GM12878 (cell line): Measurements from ENCODE around the gene GRK1. TPM values are rescaled to one million over a fixed set of nuclear protein-coding genes. Genes with fewer than 3 reads are reported as not detected.

Experiments used
- ATAC-seq: fragments of 200-7000 bp; cut with Tn5 transposase; 3 replicates; pipeline ENCODE4 v1.9.1; 2020; ENCODE audit warnings: mild to moderate bottlenecking, moderate library complexity
- Bru-seq: library from RNA; stranded (reverse); fragments of 400-500 nt; gene quantifications from one replicate; lab custom pipeline; 2021; lab: Mats Ljungman, UMichigan
- BruChase-seq, 2 experiments: library from RNA; stranded (reverse); fragments of 400-500 nt; gene quantifications; one replicate each; lab custom pipeline; 2021; lab: Mats Ljungman, UMichigan
- BruUV-seq: library from RNA; stranded (reverse); fragments of 400-500 nt; replicated peaks from 2 replicates; lab custom pipeline; 2021; lab: Mats Ljungman, UMichigan
- CTCF ChIA-PET: fragments of 300-600 bp; sonication (Branson Sonifier 250); formaldehyde crosslinking; extraction: SDS; loops from one replicate; lab custom pipeline; 2021; ENCODE audit warnings: inconsistent platforms; lab: Yijun Ruan, JAX
- POLR2A ChIA-PET: fragments of 350-600 bp; formaldehyde crosslinking; extraction: SDS; loops from one replicate; lab custom pipeline; 2021; ENCODE audit warnings: inconsistent platforms; lab: Charles Lee
- RAD21 ChIA-PET: fragments of 300-600 bp; sonication (Branson Sonifier 250); formaldehyde crosslinking; loops from one replicate; lab custom pipeline; 2023; ENCODE audit warnings: antibody characterized with exemption; ENCODE audit not compliant: unreplicated experiment; lab: Charles Lee
- SMC1A ChIA-PET: fragments of 300-600 bp; sonication (Branson Sonifier 250); formaldehyde crosslinking; loops from one replicate; lab custom pipeline; 2023; ENCODE audit not compliant: unreplicated experiment, uncharacterized antibody; lab: Charles Lee
- DNase-seq: peaks from one replicate; pipeline ENCODE4 v3.0.0-alpha.2; 2011; ENCODE audit warnings: low read depth, low spot score
- FAIRE-seq: peaks from 3 replicates; lab custom pipeline; 2011; peaks lifted over from hg19 to GRCh38; lab: Jason Lieb, UNC
- H2AFZ ChIP-seq: 2 replicates; pipeline ENCODE4 v1.6.0; 2011; ENCODE audit warnings: low read depth, low read length, control low read depth; ENCODE audit not compliant: control insufficient read depth
- H3K27ac ChIP-seq: 2 replicates; pipeline ENCODE4 v1.5.1; 2011; ENCODE audit warnings: control low read depth; ENCODE audit not compliant: control insufficient read depth, insufficient read depth
- H3K27me3 ChIP-seq, 2 experiments: replicated peaks in 1 of 2; 2 replicates each; pipeline versions ENCODE4 v1.6.0 to v1.6.1; 2011; ENCODE audit warnings: low read length in 1 of 2; ENCODE audit not compliant: control insufficient read depth in 2 of 2, insufficient read depth in 2 of 2
- H3K36me3 ChIP-seq, 2 experiments: 2 replicates each; pipeline ENCODE4 v1.5.1; 2011; ENCODE audit warnings: low read length in 1 of 2; ENCODE audit not compliant: control insufficient read depth in 2 of 2, insufficient read depth in 2 of 2
- H3K4me1 ChIP-seq: 2 replicates; pipeline ENCODE4 v1.6.1; 2011; ENCODE audit warnings: mild to moderate bottlenecking, low read length, moderate library complexity, mixed read lengths; ENCODE audit not compliant: control insufficient read depth, insufficient read depth
- H3K4me2 ChIP-seq: 2 replicates; pipeline ENCODE4 v1.6.0; 2011; ENCODE audit warnings: control low read depth; ENCODE audit not compliant: control insufficient read depth, insufficient read depth
- H3K4me3 ChIP-seq: fragments of 200-600 bp; sonication (generic); 2 replicates; pipeline ENCODE4 v1.5.1; 2016
- H3K79me2 ChIP-seq: 2 replicates; pipeline ENCODE4 v1.6.0; 2011; ENCODE audit warnings: low read length; ENCODE audit not compliant: control insufficient read depth, insufficient read depth
- H3K9ac ChIP-seq: 2 replicates; pipeline ENCODE4 v1.8.0; 2011; ENCODE audit warnings: low read length, control low read depth, mixed read lengths; ENCODE audit not compliant: control insufficient read depth, insufficient read depth
- H3K9me3 ChIP-seq: replicated peaks from 3 replicates; pipeline ENCODE4 v1.5.1; 2011; ENCODE audit warnings: mild to moderate bottlenecking, low read length; ENCODE audit not compliant: control insufficient read depth, insufficient read depth
- H4K20me1 ChIP-seq: 2 replicates; pipeline ENCODE4 v1.6.0; 2011; ENCODE audit not compliant: control insufficient read depth, insufficient read depth
- ASH2L ChIP-seq: fragments of 300-600, 200-600 bp; sonication (generic); IDR thresholded peaks from 2 replicates; pipeline ENCODE4 v1.6.1; 2017; ENCODE audit warnings: low read depth, mild to moderate bottlenecking, borderline replicate concordance
- BHLHE40 ChIP-seq, 2 experiments: fragments of 450-650 bp in 1 of 2; IDR thresholded peaks; 2 replicates each; pipeline ENCODE4 v1.6.1; 2011 to 2017; ENCODE audit warnings: low read depth in 2 of 2, borderline replicate concordance in 1 of 2, improper control_type of control experiment in 1 of 2, low read length in 1 of 2, mild to moderate bottlenecking in 1 of 2
- CREB1 ChIP-seq: IDR thresholded peaks from 2 replicates; pipeline ENCODE4 v1.6.1; 2012; ENCODE audit warnings: low read depth, mild to moderate bottlenecking, inconsistent platforms
- CREM ChIP-seq: IDR thresholded peaks from 2 replicates; pipeline ENCODE4 v1.6.1; 2014; ENCODE audit warnings: antibody characterized with exemption, low read depth
- KAT2A ChIP-seq: conservative IDR thresholded peaks from 2 replicates; pipeline ENCODE4 v1.6.1; 2011; ENCODE audit warnings: low read depth, low read length; ENCODE audit not compliant: control insufficient read depth
- POLR2AphosphoS2 ChIP-seq: IDR thresholded peaks from 2 replicates; pipeline ENCODE4 v1.6.1; 2011; ENCODE audit warnings: low read depth, mild to moderate bottlenecking, low read length, improper control_type of control experiment, moderate library complexity
- SMAD5 ChIP-seq: IDR thresholded peaks from 2 replicates; pipeline ENCODE4 v1.6.1; 2016; ENCODE audit warnings: antibody characterized with exemption, low read depth
- ZNF207 ChIP-seq: fragments of 450-650 bp; IDR thresholded peaks from 2 replicates; pipeline ENCODE4 v1.6.1; 2014; ENCODE audit warnings: antibody characterized with exemption, mild to moderate bottlenecking, borderline replicate concordance
- WGBS: methylation state at CpG from one replicate; pipeline ENCODE4 v1.1.6; 2016; ENCODE audit warnings: low lambda C conversion rate; ENCODE audit not compliant: insufficient replicate concordance, insufficient coverage; ENCODE audit errors: missing lambda C conversion rate; 5-methylcytosine and 5-hydroxymethylcytosine counted together
- in situ Hi-C: fragments of 300-500 bp; cut with MboI; formaldehyde crosslinking; loops from 9 replicates; pipeline ENCODE4 v1.14.3; 2018; ENCODE audit warnings: mixed read lengths
- intact Hi-C: fragments of 100-400 bp; cut with micrococcal nuclease; formaldehyde crosslinking; loops from one replicate; pipeline ENCODE4 v1.14.2; 2022; ENCODE audit not compliant: unreplicated experiment
- long read RNA-seq, 2 experiments: library from polyadenylated mRNA; unstranded; transcript quantifications; one replicate each; pipeline ENCODE4 v2.0.0, GENCODE V29; 2019 to 2020
- polyA minus RNA-seq, 3 experiments: library from RNA; depleted of rRNA, polyadenylated mRNA; stranded (reverse); fragments of >200 nt; gene quantifications; 2 replicates each; pipeline ENCODE4 v1.2.3, GENCODE V29; 2011
- polyA plus RNA-seq, 11 experiments: library from polyadenylated mRNA; depleted of rRNA in 4 of 11; unstranded in 6 of 11; stranded (reverse) in 5 of 11; fragments of >200 nt; fragmentation: Nextera tagmentation in 4 of 11; fragmentation: Illumina TruSeq in 1 of 11; extraction: Ambion mirVana in 4 of 11; extraction: Trizol in 1 of 11; gene quantifications; 1 replicate in 1 of 11; 2 replicates in 10 of 11; pipeline versions ENCODE4 v1.2.1 to v1.2.3, GENCODE V29; 2011 to 2016; ENCODE audit warnings: inconsistent platforms in 2 of 11, missing spikeins in 2 of 11, low read depth in 1 of 11
- total RNA-seq, 4 experiments: library from RNA; depleted of rRNA in 3 of 4; stranded (reverse); fragments of >200 nt in 3 of 4; fragmentation: Illumina TruSeq in 1 of 4; extraction: Trizol in 1 of 4; gene quantifications; 2 replicates each; pipeline versions ENCODE4 v1.2.1 to v1.2.3, GENCODE V29; 2013 to 2021
- TF ChIP-seq, protein P1 (sequence below): fragments of 450-650 bp; IDR thresholded peaks from 2 replicates; pipeline ENCODE4 v1.6.1; 2017; ENCODE audit warnings: mild to moderate bottlenecking, low read depth, inconsistent platforms; ENCODE audit not compliant: poor library complexity, severe bottlenecking
- TF ChIP-seq, protein P2 (sequence below): fragments of 450-650 bp; formaldehyde crosslinking; IDR thresholded peaks from 2 replicates; pipeline ENCODE4 v1.4.0; 2022; ENCODE audit warnings: mild to moderate bottlenecking, moderate library complexity
- TF ChIP-seq, protein P3 (sequence below): fragments of 450-650 bp; IDR thresholded peaks from 2 replicates; pipeline ENCODE4 v1.6.1; 2018; ENCODE audit warnings: mild to moderate bottlenecking, low read depth, moderate library complexity; ENCODE audit not compliant: partially characterized antibody

The GRK1 gene
- total RNA-seq (2013; cell fraction: nucleolus; rRNA removed): 0.08 TPM in 1 of 2 replicates, not detected in the other
- total RNA-seq (2014; rRNA removed) (under 0.01 TPM in 1 of 2 replicates, not detected in the other), total RNA-seq (2014; rRNA removed; fragmentation: Illumina TruSeq; extraction: Trizol) (not detected in 2 replicates), total RNA-seq (2021) (not detected in 2 replicates), polyA plus RNA-seq (2011; rRNA removed) (not detected in 2 replicates), polyA plus RNA-seq (2014; fragmentation: Illumina TruSeq; extraction: Trizol) (not detected in 2 replicates), polyA plus RNA-seq (2014; fragmentation: Nextera tagmentation; extraction: Ambion mirVana) (not detected), polyA plus RNA-seq (2014; rRNA removed) (0.04 TPM in 1 of 2 replicates, not detected in the other), polyA plus RNA-seq (2016; fragmentation: Nextera tagmentation; extraction: Ambion mirVana) (not detected), polyA minus RNA-seq (2011; rRNA and poly(A)+ RNA removed) (not detected in 2 replicates), Bru-seq, nascent RNA (percentile 10 among the genes with signal in this experiment), BruChase-seq, experiment 1, labeled RNA remaining after a 6-hour chase (percentile 2 among the genes with signal in this experiment), BruChase-seq, experiment 2, labeled RNA remaining after a 2-hour chase (percentile 11 among the genes with signal in this experiment)
- not detected for polyA plus RNA-seq (2011; ENCODE audit: low read depth)
- polyA plus RNA-seq (2011; cell fraction: cytosol; rRNA removed): not detected in 2 replicates
- polyA plus RNA-seq (2011; cell fraction: nucleus; rRNA removed): 0.03 and 0.04 TPM in 2 replicates
- polyA plus RNA-seq (2012): 0.05 and 0.08 TPM in 2 replicates
- not detected in 2 replicates for polyA minus RNA-seq (2011; cell fraction: cytosol; rRNA and poly(A)+ RNA removed)
- polyA minus RNA-seq (2011; cell fraction: nucleus; rRNA and poly(A)+ RNA removed): under 0.01 and 0.19 TPM in 2 replicates
- long read RNA-seq, experiment 1: 0 reads
- long read RNA-seq, experiment 2: 0 reads

DNA sequence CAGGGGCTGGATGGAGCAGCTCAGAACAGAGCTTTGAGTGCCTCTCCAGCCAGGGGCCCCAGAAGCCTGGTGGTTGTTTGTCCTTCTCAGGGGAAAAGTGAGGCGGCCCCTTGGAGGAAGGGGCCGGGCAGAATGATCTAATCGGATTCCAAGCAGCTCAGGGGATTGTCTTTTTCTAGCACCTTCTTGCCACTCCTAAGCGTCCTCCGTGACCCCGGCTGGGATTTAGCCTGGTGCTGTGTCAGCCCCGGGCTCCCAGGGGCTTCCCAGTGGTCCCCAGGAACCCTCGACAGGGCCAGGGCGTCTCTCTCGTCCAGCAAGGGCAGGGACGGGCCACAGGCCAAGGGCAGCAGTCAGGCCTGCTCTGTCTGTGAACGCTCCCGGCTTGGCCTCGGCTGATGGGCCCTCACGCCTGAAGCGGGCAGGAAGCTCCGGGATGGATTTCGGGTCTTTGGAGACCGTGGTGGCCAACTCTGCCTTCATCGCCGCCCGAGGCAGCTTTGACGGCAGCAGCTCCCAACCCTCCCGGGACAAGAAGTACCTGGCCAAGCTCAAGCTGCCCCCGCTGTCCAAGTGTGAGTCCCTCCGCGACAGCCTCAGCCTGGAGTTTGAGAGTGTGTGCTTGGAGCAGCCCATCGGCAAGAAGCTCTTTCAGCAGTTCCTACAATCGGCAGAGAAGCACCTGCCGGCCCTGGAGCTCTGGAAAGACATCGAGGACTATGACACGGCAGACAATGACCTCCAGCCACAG, at the start of gene GRK1:
Gene GRK1 (plus strand): TSS at position 269 of the 751 bp plus-strand sequence. CDS start 168 bp downstream, at position 437.
- CTCF ChIA-PET: no interaction called here
- Histone ChIP-seq H3K36me3 (no peaks in the 10 kb centered on the region), H3K4me3 (no peak within 1 kb of the TSS), H4K20me1 (no peaks in the 10 kb centered on the region), H3K4me1 (no peaks in the 10 kb centered on the region), H3K9me3 (no peaks in the 10 kb centered on the region; the same call in 2 of the 3 replicates), H3K4me2 (no peak within 1 kb of the TSS), H2AFZ (no peak within 1 kb of the TSS), H3K27ac (no peak within 1 kb of the TSS), H3K79me2 (no peaks in the 10 kb centered on the region), H3K27me3 (no peaks in the 10 kb centered on the region), H3K9ac (no peak within 1 kb of the TSS)
- SMC1A ChIA-PET: no interaction called here
- no peak for FAIRE-seq
- intact Hi-C loops (no loop called here), in situ Hi-C loops (no loop called here)
- DNase-seq: no peak
- 65% methylated on average over 32 of the region's 32 CpGs for WGBS
- no TSS peak for BruUV-seq
- no peak for ATAC-seq
- POLR2A ChIA-PET: no interaction called here
- RAD21 ChIA-PET: no interaction called here
- TF ChIP-seq KAT2A (no peak), BHLHE40 (IDR thresholded peaks at IDR 0.05; ENCODE audit: borderline replicate concordance in 1 of 2, low read depth in 2 of 2, low read length in 1 of 2) (no peak), ZNF207 (no peak), POLR2AphosphoS2 (no peak), ASH2L (no peak), SMAD5 (no peak), CREM (no peak), CREB1 (no peak)
- TF ChIP-seq, protein P1, sequence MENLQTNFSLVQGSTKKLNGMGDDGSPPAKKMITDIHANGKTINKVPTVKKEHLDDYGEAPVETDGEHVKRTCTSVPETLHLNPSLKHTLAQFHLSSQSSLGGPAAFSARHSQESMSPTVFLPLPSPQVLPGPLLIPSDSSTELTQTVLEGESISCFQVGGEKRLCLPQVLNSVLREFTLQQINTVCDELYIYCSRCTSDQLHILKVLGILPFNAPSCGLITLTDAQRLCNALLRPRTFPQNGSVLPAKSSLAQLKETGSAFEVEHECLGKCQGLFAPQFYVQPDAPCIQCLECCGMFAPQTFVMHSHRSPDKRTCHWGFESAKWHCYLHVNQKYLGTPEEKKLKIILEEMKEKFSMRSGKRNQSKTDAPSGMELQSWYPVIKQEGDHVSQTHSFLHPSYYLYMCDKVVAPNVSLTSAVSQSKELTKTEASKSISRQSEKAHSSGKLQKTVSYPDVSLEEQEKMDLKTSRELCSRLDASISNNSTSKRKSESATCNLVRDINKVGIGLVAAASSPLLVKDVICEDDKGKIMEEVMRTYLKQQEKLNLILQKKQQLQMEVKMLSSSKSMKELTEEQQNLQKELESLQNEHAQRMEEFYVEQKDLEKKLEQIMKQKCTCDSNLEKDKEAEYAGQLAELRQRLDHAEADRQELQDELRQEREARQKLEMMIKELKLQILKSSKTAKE: no peak
- TF ChIP-seq, protein P2, sequence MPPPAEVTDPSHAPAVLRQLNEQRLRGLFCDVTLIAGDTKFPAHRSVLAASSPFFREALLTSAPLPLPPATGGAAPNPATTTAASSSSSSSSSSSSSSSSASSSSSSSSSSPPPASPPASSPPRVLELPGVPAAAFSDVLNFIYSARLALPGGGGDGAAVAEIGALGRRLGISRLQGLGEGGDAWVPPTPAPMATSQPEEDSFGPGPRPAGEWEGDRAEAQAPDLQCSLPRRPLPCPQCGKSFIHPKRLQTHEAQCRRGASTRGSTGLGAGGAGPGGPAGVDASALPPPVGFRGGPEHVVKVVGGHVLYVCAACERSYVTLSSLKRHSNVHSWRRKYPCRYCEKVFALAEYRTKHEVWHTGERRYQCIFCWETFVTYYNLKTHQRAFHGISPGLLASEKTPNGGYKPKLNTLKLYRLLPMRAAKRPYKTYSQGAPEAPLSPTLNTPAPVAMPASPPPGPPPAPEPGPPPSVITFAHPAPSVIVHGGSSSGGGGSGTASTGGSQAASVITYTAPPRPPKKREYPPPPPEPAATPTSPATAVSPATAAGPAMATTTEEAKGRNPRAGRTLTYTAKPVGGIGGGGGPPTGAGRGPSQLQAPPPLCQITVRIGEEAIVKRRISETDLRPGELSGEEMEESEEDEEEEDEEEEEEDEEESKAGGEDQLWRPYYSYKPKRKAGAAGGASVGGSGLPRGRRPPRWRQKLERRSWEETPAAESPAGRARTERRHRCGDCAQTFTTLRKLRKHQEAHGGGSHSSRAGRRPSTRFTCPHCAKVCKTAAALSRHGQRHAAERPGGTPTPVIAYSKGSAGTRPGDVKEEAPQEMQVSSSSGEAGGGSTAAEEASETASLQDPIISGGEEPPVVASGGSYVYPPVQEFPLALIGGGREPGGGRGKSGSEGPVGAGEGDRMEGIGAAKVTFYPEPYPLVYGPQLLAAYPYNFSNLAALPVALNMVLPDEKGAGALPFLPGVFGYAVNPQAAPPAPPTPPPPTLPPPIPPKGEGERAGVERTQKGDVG (CRISPR knock-in tag): no peak
- TF ChIP-seq, protein P3, sequence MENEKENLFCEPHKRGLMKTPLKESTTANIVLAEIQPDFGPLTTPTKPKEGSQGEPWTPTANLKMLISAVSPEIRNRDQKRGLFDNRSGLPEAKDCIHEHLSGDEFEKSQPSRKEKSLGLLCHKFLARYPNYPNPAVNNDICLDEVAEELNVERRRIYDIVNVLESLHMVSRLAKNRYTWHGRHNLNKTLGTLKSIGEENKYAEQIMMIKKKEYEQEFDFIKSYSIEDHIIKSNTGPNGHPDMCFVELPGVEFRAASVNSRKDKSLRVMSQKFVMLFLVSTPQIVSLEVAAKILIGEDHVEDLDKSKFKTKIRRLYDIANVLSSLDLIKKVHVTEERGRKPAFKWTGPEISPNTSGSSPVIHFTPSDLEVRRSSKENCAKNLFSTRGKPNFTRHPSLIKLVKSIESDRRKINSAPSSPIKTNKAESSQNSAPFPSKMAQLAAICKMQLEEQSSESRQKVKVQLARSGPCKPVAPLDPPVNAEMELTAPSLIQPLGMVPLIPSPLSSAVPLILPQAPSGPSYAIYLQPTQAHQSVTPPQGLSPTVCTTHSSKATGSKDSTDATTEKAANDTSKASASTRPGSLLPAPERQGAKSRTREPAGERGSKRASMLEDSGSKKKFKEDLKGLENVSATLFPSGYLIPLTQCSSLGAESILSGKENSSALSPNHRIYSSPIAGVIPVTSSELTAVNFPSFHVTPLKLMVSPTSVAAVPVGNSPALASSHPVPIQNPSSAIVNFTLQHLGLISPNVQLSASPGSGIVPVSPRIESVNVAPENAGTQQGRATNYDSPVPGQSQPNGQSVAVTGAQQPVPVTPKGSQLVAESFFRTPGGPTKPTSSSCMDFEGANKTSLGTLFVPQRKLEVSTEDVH: no peak
